Neutrophil (primary cell): Measurements from ENCODE around the gene ITPRIPL1.

Experiments used
- H3K27ac ChIP-seq: fragments of 200-600 bp; sonication (generic); 2 replicates; pipeline ENCODE4 v1.5.1; 2016; ENCODE audit warnings: mild to moderate bottlenecking, moderate library complexity
- H3K27me3 ChIP-seq: fragments of 200-600 bp; sonication (generic); 2 replicates; pipeline ENCODE4 v1.6.0; 2016; ENCODE audit warnings: mild to moderate bottlenecking
- H3K36me3 ChIP-seq: fragments of 200-600 bp; sonication (generic); 2 replicates; pipeline ENCODE4 v1.5.1; 2017
- H3K4me1 ChIP-seq, 2 experiments: fragments of 200-600 bp in 1 of 2; sonication (generic) in 1 of 2; 1 replicate in 1 of 2; 2 replicates in 1 of 2; pipeline versions ENCODE4 v1.5.1 to v1.6.1; 2013 to 2016; ENCODE audit warnings: low read depth in 1 of 2, low read length in 1 of 2, mild to moderate bottlenecking in 1 of 2, moderate library complexity in 1 of 2; ENCODE audit not compliant: control insufficient read depth in 1 of 2, insufficient read depth in 1 of 2
- H3K4me3 ChIP-seq, 2 experiments: fragments of 200-600 bp in 1 of 2; sonication (generic) in 1 of 2; 1 replicate in 1 of 2; 2 replicates in 1 of 2; pipeline ENCODE4 v1.5.1; 2013 to 2016; ENCODE audit warnings: low read depth in 1 of 2, low read length in 1 of 2, mild to moderate bottlenecking in 1 of 2, moderate library complexity in 1 of 2
- H3K9me3 ChIP-seq: fragments of 200-600 bp; sonication (generic); 2 replicates; pipeline ENCODE4 v1.5.1; 2016
- TF ChIP-seq, protein P1 (sequence below): fragments of 200-600 bp; sonication (generic); IDR thresholded peaks from 2 replicates; pipeline ENCODE4 v1.5.1; 2016; ENCODE audit warnings: antibody characterized with exemption

Gene ITPRIPL1

DNA sequence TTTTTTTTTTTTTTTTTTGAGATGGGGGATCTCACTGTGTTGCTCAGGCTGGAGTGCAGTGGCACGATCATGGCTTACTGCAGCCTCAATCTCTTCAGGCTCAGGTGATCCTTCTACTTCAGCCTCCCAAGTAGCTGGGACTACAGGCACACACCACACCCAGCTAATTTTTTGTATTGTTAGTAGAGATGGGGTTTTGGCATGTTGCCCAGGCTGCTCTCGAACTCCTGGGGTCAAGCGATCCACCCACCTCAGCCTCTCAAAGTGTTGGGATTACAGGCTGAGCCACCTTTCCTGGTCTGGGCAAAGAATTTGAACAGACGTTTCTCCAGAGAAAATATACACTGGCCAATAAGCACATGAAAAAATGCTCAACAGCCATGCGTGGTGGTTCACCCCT, 16.9 kb upstream of the ITPRIPL1 start:
- H3K36me3 ChIP-seq, result peaks cover 9% of the 10 kb centered on the region
- no peak overlapping the region for H3K4me3 ChIP-seq
- H3K4me1 ChIP-seq, result peaks cover 38% of the 10 kb centered on the region in 2 experiments
- no peaks in the 10 kb centered on the region for H3K27me3 ChIP-seq
- TF ChIP-seq, protein P1, sequence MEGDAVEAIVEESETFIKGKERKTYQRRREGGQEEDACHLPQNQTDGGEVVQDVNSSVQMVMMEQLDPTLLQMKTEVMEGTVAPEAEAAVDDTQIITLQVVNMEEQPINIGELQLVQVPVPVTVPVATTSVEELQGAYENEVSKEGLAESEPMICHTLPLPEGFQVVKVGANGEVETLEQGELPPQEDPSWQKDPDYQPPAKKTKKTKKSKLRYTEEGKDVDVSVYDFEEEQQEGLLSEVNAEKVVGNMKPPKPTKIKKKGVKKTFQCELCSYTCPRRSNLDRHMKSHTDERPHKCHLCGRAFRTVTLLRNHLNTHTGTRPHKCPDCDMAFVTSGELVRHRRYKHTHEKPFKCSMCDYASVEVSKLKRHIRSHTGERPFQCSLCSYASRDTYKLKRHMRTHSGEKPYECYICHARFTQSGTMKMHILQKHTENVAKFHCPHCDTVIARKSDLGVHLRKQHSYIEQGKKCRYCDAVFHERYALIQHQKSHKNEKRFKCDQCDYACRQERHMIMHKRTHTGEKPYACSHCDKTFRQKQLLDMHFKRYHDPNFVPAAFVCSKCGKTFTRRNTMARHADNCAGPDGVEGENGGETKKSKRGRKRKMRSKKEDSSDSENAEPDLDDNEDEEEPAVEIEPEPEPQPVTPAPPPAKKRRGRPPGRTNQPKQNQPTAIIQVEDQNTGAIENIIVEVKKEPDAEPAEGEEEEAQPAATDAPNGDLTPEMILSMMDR, result no peak
- no peaks in the 10 kb centered on the region for H3K9me3 ChIP-seq
- no peak overlapping the region for H3K27ac ChIP-seq

DNA sequence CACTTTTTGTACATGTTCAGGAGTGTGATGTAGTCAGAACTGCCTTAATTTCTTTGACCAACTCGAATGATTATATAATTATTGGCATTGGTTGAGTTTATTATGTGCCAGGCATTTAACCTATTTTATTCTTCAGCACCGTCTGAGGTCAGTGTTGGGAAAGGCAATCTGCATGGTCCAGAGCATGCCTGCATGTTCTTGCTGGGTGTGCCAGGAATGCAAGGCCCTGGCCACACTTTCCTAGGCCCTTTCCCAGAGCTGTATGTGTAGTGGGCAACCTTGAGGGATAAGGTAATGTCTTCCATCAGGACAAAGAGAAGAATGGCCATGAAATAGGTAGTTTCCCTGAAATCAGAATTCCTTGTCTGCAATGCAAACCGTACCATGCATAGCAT, 10.1 kb upstream of the ITPRIPL1 start:
- Histone ChIP-seq H3K4me1 (peaks cover 3% of the 10 kb centered on the region in 2 experiments), H3K9me3 (no peaks in the 10 kb centered on the region), H3K36me3 (no peaks in the 10 kb centered on the region), H3K27ac (no peak overlapping the region), H3K27me3 (peaks cover under 1% of the 10 kb centered on the region), H3K4me3 (no peak overlapping the region)
- TF ChIP-seq, protein P1, result no peak

GRCh38 chr2:96315400-96316071, 9.6 kb upstream of the ITPRIPL1 start:
- no peaks in the 10 kb centered on the region for H3K36me3 ChIP-seq
- peaks cover 3 to 4% of the 10 kb centered on the region in 2 experiments for H3K4me1 ChIP-seq
- H3K27me3 ChIP-seq, result peaks cover 6% of the 10 kb centered on the region
- no peak overlapping the region for H3K27ac ChIP-seq
- no peak overlapping the region for H3K4me3 ChIP-seq
- TF ChIP-seq, protein P1, result no peak
- no peaks in the 10 kb centered on the region for H3K9me3 ChIP-seq

- TF ChIP-seq, protein P1, result no peak
- no peaks in the 10 kb centered on the region for H3K36me3 ChIP-seq
- H3K4me1 ChIP-seq, result peaks cover 17 to 18% of the 10 kb centered on the region in 2 experiments
- no peaks in the 10 kb centered on the region for H3K9me3 ChIP-seq
- H3K4me3 ChIP-seq, result no peak overlapping the region
- H3K27ac ChIP-seq, result no peak overlapping the region
- H3K27me3 ChIP-seq, result peaks cover 21% of the 10 kb centered on the region
Observed at GRCh38 chr2:96316999-96317398, 8.1 kb upstream of the ITPRIPL1 start.

GRCh38 chr2:96317584-96317997, 7.5 kb upstream of the ITPRIPL1 start:
- peaks cover 27% of the 10 kb centered on the region for H3K27me3 ChIP-seq
- TF ChIP-seq, protein P1, result no peak
- H3K27ac ChIP-seq, result no peak overlapping the region
- peaks cover 19 to 21% of the 10 kb centered on the region in 2 experiments for H3K4me1 ChIP-seq
- no peak overlapping the region for H3K4me3 ChIP-seq
- no peaks in the 10 kb centered on the region for H3K36me3 ChIP-seq
- no peaks in the 10 kb centered on the region for H3K9me3 ChIP-seq
